ENCODE measurements around the gene YKT6. TPM values are rescaled to one million over a fixed set of nuclear protein-coding genes. Genes with fewer than 3 reads are reported as not detected.

Gene YKT6
- total RNA-seq, 1 donor from 2014 or later, result 58.7 TPM

GRCh38 chr7:44259547-44260457 lies 59.0 kb downstream of the YKT6 start:
- H3K4me3 ChIP-seq, result no peak overlapping the region
- no peaks in the 10 kb centered on the region for H3K36me3 ChIP-seq
- no peak for TF ChIP-seq CTCF (IDR thresholded peaks at IDR 0.05)
- no peaks in the 10 kb centered on the region for H3K9me3 ChIP-seq
- H3K27ac ChIP-seq, result peak overlapping the region; percentile 63
- intact Hi-C loops (cut with DNase I), result no loop called here
- DNase-seq (no peak), ATAC-seq (peak; percentile 24 to 41)
- peaks cover 35% of the 10 kb centered on the region for H3K4me1 ChIP-seq
- peaks cover 14% of the 10 kb centered on the region for H3K27me3 ChIP-seq (ENCODE audit: low read depth)

- TF ChIP-seq CTCF (IDR thresholded peaks at IDR 0.05), result no peak
- Histone ChIP-seq H3K4me1 (peaks cover 35% of the 10 kb centered on the region), H3K27ac (no peak overlapping the region), H3K9me3 (no peaks in the 10 kb centered on the region), H3K4me3 (no peak overlapping the region), H3K27me3 (ENCODE audit: low read depth) (peaks cover 14% of the 10 kb centered on the region), H3K36me3 (no peaks in the 10 kb centered on the region)
- intact Hi-C loops (cut with DNase I), result no loop called here
- ATAC-seq (no peak), DNase-seq (no peak)
Observed at GRCh38 chr7:44261240-44261639, 60.5 kb downstream of the YKT6 start.

- ATAC-seq, result no peak
- Histone ChIP-seq H3K27me3 (ENCODE audit: low read depth) (peaks cover 14% of the 10 kb centered on the region), H3K4me1 (peaks cover 30% of the 10 kb centered on the region), H3K9me3 (no peaks in the 10 kb centered on the region), H3K27ac (no peak overlapping the region), H3K36me3 (no peaks in the 10 kb centered on the region), H3K4me3 (no peak overlapping the region)
- intact Hi-C loops (cut with DNase I), result no loop called here
- no peak for TF ChIP-seq CTCF (IDR thresholded peaks at IDR 0.05)
- DNase-seq, result no peak
Observed at GRCh38 chr7:44262031-44262430, 61.3 kb downstream of the YKT6 start.

- peaks cover 16% of the 10 kb centered on the region for H3K4me1 ChIP-seq
- H3K27ac ChIP-seq, result no peak overlapping the region
- no peaks in the 10 kb centered on the region for H3K9me3 ChIP-seq
- no peaks in the 10 kb centered on the region for H3K36me3 ChIP-seq
- ATAC-seq, result no peak
- TF ChIP-seq CTCF (IDR thresholded peaks at IDR 0.05), result no peak
- H3K27me3 ChIP-seq (ENCODE audit: low read depth), result peaks cover 14% of the 10 kb centered on the region
- no peak for DNase-seq
- no peak overlapping the region for H3K4me3 ChIP-seq
- intact Hi-C loops (cut with DNase I), result no loop called here
Observed at GRCh38 chr7:44263326-44264082, 62.7 kb downstream of the YKT6 start.

Other genes starting within 250 kb of the YKT6 start
- not detected for gene SPDYE1, start 203.1 kb upstream of the YKT6 start, total RNA-seq
- gene DBNL, start 156.3 kb upstream of the YKT6 start, total RNA-seq, result 109 TPM
- gene PGAM2, start 135.4 kb upstream of the YKT6 start, total RNA-seq, result 0.44 TPM
- 24.2 TPM for gene POLM, start 118.4 kb upstream of the YKT6 start, total RNA-seq
- gene AEBP1, start 96.6 kb upstream of the YKT6 start, total RNA-seq, result 82.5 TPM
- 48.3 TPM for gene POLD2, start 77.4 kb upstream of the YKT6 start, total RNA-seq
- 1.6 TPM for gene MYL7, start 59.6 kb upstream of the YKT6 start, total RNA-seq
- gene GCK, start 11.5 kb upstream of the YKT6 start, total RNA-seq, result 0.47 TPM
- 0.30 TPM for gene CAMK2B, start 124.6 kb downstream of the YKT6 start, total RNA-seq

All from lower lobe of right lung (tissue), 2 donors.